Activated naive CD8-positive, alpha-beta T cell treated with anti-CD3 and anti-CD28 coated beads, Interleukin-2, amount 10 ng/mL, durations not matched to agents 7 days and 5 days (primary cell): ENCODE results near the gene PPP2R5A. TPM values are rescaled to one million over a fixed set of nuclear protein-coding genes. Genes with fewer than 3 reads are reported as not detected.

Experiments used
- ATAC-seq: fragments of 150-1000 bp; cut with Tn5 transposase; one replicate; pipeline ENCODE4 v1.10.0; 2021; ENCODE audit warnings: low read depth, moderate library complexity
- POLR2A ChIA-PET: fragments of 350-600 bp; sonication (Branson Sonifier 250); formaldehyde crosslinking; loops from one replicate; lab custom pipeline; 2021; ENCODE audit warnings: antibody characterized with exemption; lab: Charles Lee
- DNase-seq: peaks from one replicate; pipeline ENCODE4 v3.0.0; 2021
- H3K27ac Mint-ChIP-seq: one replicate; pipeline ENCODE4 v1.8.0; 2022; ENCODE audit warnings: mild to moderate bottlenecking, mixed read lengths
- H3K27me3 Mint-ChIP-seq: one replicate; pipeline ENCODE4 v1.8.0; 2022; ENCODE audit warnings: mild to moderate bottlenecking, moderate library complexity, mixed read lengths
- H3K36me3 Mint-ChIP-seq: one replicate; pipeline ENCODE4 v1.8.0; 2021; ENCODE audit warnings: mild to moderate bottlenecking, mixed read lengths
- H3K4me1 Mint-ChIP-seq: one replicate; pipeline ENCODE4 v1.8.0; 2021; ENCODE audit warnings: mixed read lengths
- H3K4me3 Mint-ChIP-seq: one replicate; pipeline ENCODE4 v1.8.0; 2022; ENCODE audit warnings: mild to moderate bottlenecking, moderate library complexity, mixed read lengths
- H3K9me3 Mint-ChIP-seq: one replicate; pipeline ENCODE4 v1.8.0; 2021; ENCODE audit warnings: mixed read lengths
- total RNA-seq, 2 experiments: library from RNA; stranded (reverse); gene quantifications; one replicate each; pipeline ENCODE4 v1.2.3, GENCODE V29; 2021

PPP2R5A gene
- total RNA-seq = 10 to 100 TPM; 58.8 to 60.0 TPM

DNA sequence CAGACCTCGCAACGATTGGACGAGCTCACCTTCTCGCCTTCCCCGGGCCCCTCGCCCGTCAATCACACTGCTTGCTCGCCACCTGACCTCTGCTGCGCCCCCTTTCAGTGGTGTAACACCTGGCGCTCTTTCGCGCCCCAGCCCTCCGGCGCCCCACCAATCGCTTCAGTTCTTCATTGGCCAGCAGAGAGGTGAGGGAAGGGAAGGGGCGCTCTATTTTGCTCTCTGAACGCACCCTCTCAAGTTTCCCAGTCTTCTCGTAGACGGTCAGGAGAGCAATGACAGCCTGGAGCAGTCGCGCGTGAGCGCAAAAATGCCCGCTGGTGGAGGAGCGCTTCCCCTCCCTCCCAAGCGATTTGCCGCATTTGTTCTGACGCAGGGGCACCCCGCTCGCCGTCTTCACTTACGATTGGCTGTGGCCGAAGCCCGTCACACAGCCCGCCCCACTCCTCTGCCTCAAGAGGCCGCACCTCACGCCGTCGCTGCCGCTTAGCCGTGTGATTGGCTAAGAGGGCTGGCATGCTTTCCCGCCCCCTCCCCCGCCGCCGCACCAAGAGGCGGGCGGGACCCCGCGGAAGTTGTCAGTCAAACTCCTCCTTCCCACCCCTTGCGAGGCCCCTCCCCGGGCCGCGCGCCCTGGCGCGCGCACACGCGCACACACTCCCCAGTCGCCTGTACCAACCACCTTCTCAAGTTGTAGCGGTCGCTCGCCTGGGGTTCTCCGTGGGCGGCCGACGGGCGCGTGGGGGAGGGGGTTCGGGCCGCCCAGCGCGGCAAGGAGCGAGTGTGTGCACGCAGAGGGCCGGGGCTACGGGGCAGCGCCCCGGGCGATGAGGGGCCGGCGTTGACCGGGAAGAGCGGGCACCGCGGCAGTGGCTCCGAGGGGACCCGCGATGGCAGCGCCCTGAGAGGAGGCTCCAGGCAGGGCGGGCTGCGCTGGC lies at the start of gene PPP2R5A:
Gene PPP2R5A (plus strand): TSS at position 667 of the 941 bp plus-strand sequence. CDS start 701 bp downstream, outside the sequence.
- ATAC-seq (peak; percentile 92), DNase-seq (peak; percentile 98)
- Mint-ChIP-seq H3K9me3 (no peaks in the 10 kb centered on the region), H3K27ac (peak within 1 kb of the TSS; percentile 93), H3K27me3 (no peaks in the 10 kb centered on the region), H3K4me3 (peak within 1 kb of the TSS; percentile 92), H3K36me3 (peaks cover 7% of the 10 kb centered on the region), H3K4me1 (peaks cover 26% of the 10 kb centered on the region)
- POLR2A ChIA-PET = interaction anchor here (0.7 to 2.9 kb wide), 23 partner anchors 8 to 609 kb away, joined by 3 to 44 read pairs (median 5); partner anchors contain the start of genes DTL and INTS7

GRCh38 chr1:212235857-212236256 lies 49.4 kb upstream of the PPP2R5A start:
- H3K27ac Mint-ChIP-seq = no peak overlapping the region
- no peak for ATAC-seq

GRCh38 chr1:212236664-212237220 lies 48.5 kb upstream of the PPP2R5A start:
- peaks cover 7% of the 10 kb centered on the region for H3K27me3 Mint-ChIP-seq
- H3K36me3 Mint-ChIP-seq = no peaks in the 10 kb centered on the region
- peaks cover 24% of the 10 kb centered on the region for H3K4me1 Mint-ChIP-seq
- H3K4me3 Mint-ChIP-seq = no peak overlapping the region
- no peak for ATAC-seq
- peaks cover 2% of the 10 kb centered on the region for H3K9me3 Mint-ChIP-seq
- POLR2A ChIA-PET = interaction anchor here (0.8 kb wide), 1 partner anchor 16 kb away, joined by 4 read pairs; no protein-coding TSS in a partner anchor
- H3K27ac Mint-ChIP-seq = no peak overlapping the region
- no peak for DNase-seq

More at GRCh38 chr1:212235857-212236256, 49.4 kb upstream of the PPP2R5A start:
- DNase-seq = no peak
- Mint-ChIP-seq H3K36me3 (no peaks in the 10 kb centered on the region), H3K4me3 (no peak overlapping the region), H3K4me1 (peaks cover 26% of the 10 kb centered on the region), H3K9me3 (peaks cover 2% of the 10 kb centered on the region), H3K27me3 (peaks cover 4% of the 10 kb centered on the region)
- POLR2A ChIA-PET = interaction anchor here (0.7 to 2.0 kb wide), 3 partner anchors 25 to 51 kb away, joined by 3 to 6 read pairs (median 5); no protein-coding TSS in a partner anchor

DNA sequence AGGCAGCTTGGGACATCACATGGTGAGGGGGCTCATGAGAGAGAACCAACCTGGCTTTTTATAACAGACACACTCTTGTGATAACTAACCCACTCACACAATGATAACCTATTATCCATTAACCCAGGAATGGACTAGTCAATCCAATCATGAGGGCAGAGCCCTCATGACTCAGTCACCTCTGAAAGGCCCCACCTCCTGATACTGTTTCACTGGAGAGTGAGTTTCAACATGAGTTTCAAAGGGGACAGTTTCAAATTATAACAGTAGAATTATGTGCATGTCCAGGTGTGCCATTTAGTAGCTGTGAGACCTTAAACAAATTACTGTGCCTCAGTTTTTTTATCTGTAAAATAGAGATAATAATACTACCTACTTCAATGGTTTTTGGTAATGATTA lies 47.6 kb upstream of the PPP2R5A start:
- no peak overlapping the region for H3K4me3 Mint-ChIP-seq
- no peak for DNase-seq
- H3K4me1 Mint-ChIP-seq = peaks cover 18% of the 10 kb centered on the region
- POLR2A ChIA-PET = interaction anchor here (0.8 to 1.8 kb wide), 2 partner anchors 16 to 18 kb away, joined by 4 to 5 read pairs; no protein-coding TSS in a partner anchor
- H3K27ac Mint-ChIP-seq = no peak overlapping the region
- no peak for ATAC-seq
- H3K36me3 Mint-ChIP-seq = no peaks in the 10 kb centered on the region
- no peaks in the 10 kb centered on the region for H3K9me3 Mint-ChIP-seq
- peaks cover 11% of the 10 kb centered on the region for H3K27me3 Mint-ChIP-seq

GRCh38 chr1:212238552-212238951 lies 46.7 kb upstream of the PPP2R5A start:
- H3K27me3 Mint-ChIP-seq = peaks cover 11% of the 10 kb centered on the region
- no peaks in the 10 kb centered on the region for H3K9me3 Mint-ChIP-seq
- H3K4me3 Mint-ChIP-seq = no peak overlapping the region
- DNase-seq = no peak
- peaks cover 16% of the 10 kb centered on the region for H3K4me1 Mint-ChIP-seq
- POLR2A ChIA-PET = interaction anchor here (1.8 kb wide), 1 partner anchor 17 kb away, joined by 5 read pairs; no protein-coding TSS in a partner anchor
- no peaks in the 10 kb centered on the region for H3K36me3 Mint-ChIP-seq
- no peak for ATAC-seq
- H3K27ac Mint-ChIP-seq = no peak overlapping the region

- peaks cover 11% of the 10 kb centered on the region for H3K27me3 Mint-ChIP-seq
- H3K36me3 Mint-ChIP-seq = no peaks in the 10 kb centered on the region
- H3K4me3 Mint-ChIP-seq = no peak overlapping the region
- DNase-seq (no peak), ATAC-seq (no peak)
- peaks cover 6% of the 10 kb centered on the region for H3K4me1 Mint-ChIP-seq
- peak overlapping the region; percentile 9 for H3K27ac Mint-ChIP-seq
- no peaks in the 10 kb centered on the region for H3K9me3 Mint-ChIP-seq
- POLR2A ChIA-PET = no interaction called here
Observed at GRCh38 chr1:212241501-212241900, 43.7 kb upstream of the PPP2R5A start.

GRCh38 chr1:212241957-212242287 lies 43.3 kb upstream of the PPP2R5A start:
- Mint-ChIP-seq H3K27ac (no peak overlapping the region), H3K27me3 (peaks cover 11% of the 10 kb centered on the region), H3K4me3 (no peak overlapping the region), H3K4me1 (peaks cover 6% of the 10 kb centered on the region), H3K9me3 (no peaks in the 10 kb centered on the region), H3K36me3 (no peaks in the 10 kb centered on the region)
- POLR2A ChIA-PET = no interaction called here
- no peak for DNase-seq
- no peak for ATAC-seq

- peaks cover 6% of the 10 kb centered on the region for H3K4me1 Mint-ChIP-seq
- POLR2A ChIA-PET = interaction anchor here (1.9 kb wide), 1 partner anchor 13 kb away, joined by 7 read pairs; no protein-coding TSS in a partner anchor
- H3K36me3 Mint-ChIP-seq = no peaks in the 10 kb centered on the region
- no peak overlapping the region for H3K4me3 Mint-ChIP-seq
- H3K9me3 Mint-ChIP-seq = no peaks in the 10 kb centered on the region
- peaks cover 11% of the 10 kb centered on the region for H3K27me3 Mint-ChIP-seq
- ATAC-seq = no peak
- DNase-seq = no peak
- H3K27ac Mint-ChIP-seq = peak overlapping the region; percentile 62
Observed at GRCh38 chr1:212242288-212242984, 42.8 kb upstream of the PPP2R5A start.

GRCh38 chr1:212242985-212243308 lies 42.3 kb upstream of the PPP2R5A start:
- POLR2A ChIA-PET = interaction anchor here (0.6 to 1.9 kb wide), 3 partner anchors 12 to 16 kb away, joined by 3 to 7 read pairs (median 4); no protein-coding TSS in a partner anchor
- H3K9me3 Mint-ChIP-seq = no peaks in the 10 kb centered on the region
- no peaks in the 10 kb centered on the region for H3K36me3 Mint-ChIP-seq
- no peak overlapping the region for H3K27ac Mint-ChIP-seq
- peaks cover 11% of the 10 kb centered on the region for H3K27me3 Mint-ChIP-seq
- DNase-seq (no peak), ATAC-seq (no peak)
- H3K4me1 Mint-ChIP-seq = peaks cover 6% of the 10 kb centered on the region
- H3K4me3 Mint-ChIP-seq = no peak overlapping the region

DNA sequence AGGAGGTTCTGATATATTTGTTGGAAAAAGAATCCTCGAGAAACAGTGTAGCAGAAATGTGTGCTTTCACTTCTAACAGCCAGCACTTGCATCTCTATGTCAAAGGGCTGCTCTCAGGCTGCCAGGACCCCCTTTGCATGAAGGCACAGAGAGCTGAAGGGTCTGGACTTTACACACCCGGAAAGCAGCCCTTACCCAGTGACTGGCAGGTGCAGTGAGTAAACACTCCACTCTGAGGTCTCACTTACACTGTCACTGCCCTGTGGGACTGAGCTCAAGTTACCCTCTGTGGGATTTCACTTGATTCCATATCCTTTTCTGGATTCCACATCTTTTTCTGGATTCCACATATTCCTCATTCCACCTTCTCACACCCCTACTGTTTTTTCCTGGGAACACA lies 40.8 kb upstream of the PPP2R5A start:
- H3K27me3 Mint-ChIP-seq = peaks cover 11% of the 10 kb centered on the region
- POLR2A ChIA-PET = interaction anchor here (0.6 to 1.9 kb wide), 3 partner anchors 10 to 116 kb away, joined by 5 to 7 read pairs (median 5); no protein-coding TSS in a partner anchor
- DNase-seq = no peak
- peaks cover 6% of the 10 kb centered on the region for H3K4me1 Mint-ChIP-seq
- H3K36me3 Mint-ChIP-seq = peaks cover 2% of the 10 kb centered on the region
- peak overlapping the region; percentile 17 for H3K4me3 Mint-ChIP-seq
- H3K9me3 Mint-ChIP-seq = no peaks in the 10 kb centered on the region
- no peak for ATAC-seq
- H3K27ac Mint-ChIP-seq = peak overlapping the region; percentile 71

- Mint-ChIP-seq H3K27me3 (peaks cover 6% of the 10 kb centered on the region), H3K4me3 (no peak overlapping the region), H3K36me3 (peaks cover 8% of the 10 kb centered on the region), H3K4me1 (peaks cover 13% of the 10 kb centered on the region), H3K9me3 (peaks cover 2% of the 10 kb centered on the region), H3K27ac (no peak overlapping the region)
- POLR2A ChIA-PET = interaction anchor here (1.0 kb wide), 1 partner anchor 38 kb away, joined by 3 read pairs; the partner anchor contains the start of gene PPP2R5A
- ATAC-seq = no peak
- no peak for DNase-seq
Observed at GRCh38 chr1:212247179-212247721, 38.0 kb upstream of the PPP2R5A start.

DNA sequence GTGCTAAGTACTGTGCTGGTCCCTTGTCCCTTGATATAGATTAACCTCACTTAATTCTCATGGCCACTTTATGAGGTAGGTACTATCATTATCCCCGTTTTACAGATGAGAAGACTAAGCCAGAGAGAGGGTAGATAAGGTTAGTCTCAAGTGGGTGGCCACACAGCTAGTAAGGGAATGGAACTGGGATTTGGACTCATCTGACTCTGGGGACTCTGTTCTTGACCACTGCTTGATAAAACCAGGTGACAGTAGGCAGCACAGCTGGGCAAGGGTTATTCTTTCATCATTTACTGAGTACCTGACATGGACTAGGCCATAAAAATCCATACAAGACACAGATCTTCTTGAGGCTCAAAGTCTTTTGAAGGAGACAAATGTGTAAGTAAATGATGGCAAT lies 37.2 kb upstream of the PPP2R5A start:
- Mint-ChIP-seq H3K9me3 (peaks cover 2% of the 10 kb centered on the region), H3K4me1 (peaks cover 14% of the 10 kb centered on the region), H3K4me3 (no peak overlapping the region), H3K27ac (no peak overlapping the region), H3K27me3 (peaks cover 4% of the 10 kb centered on the region), H3K36me3 (peaks cover 8% of the 10 kb centered on the region)
- POLR2A ChIA-PET = interaction anchor here (1.0 kb wide), 1 partner anchor 38 kb away, joined by 3 read pairs; the partner anchor contains the start of gene PPP2R5A
- DNase-seq (no peak), ATAC-seq (no peak)
